Measurements from ENCODE around the gene P2RY10. TPM values are rescaled to one million over a fixed set of nuclear protein-coding genes. Genes with fewer than 3 reads are reported as not detected.
A peak's percentile ranks its signal among the peaks of the same experiment; 100 is the strongest.

Gene P2RY10
- total RNA-seq (10 to 100 TPM; 75.2 to 76.5 TPM), polyA plus RNA-seq (10 to 100 TPM; 34.4 to 46.5 (median 37.5) TPM), total RNA-seq (28.3 to 181 (median 91.7) reads per million in 6 experiments)

- ATAC-seq = peak; percentile 90 to 91
- Mint-ChIP-seq H3K4me3 (peak within 1 kb of the TSS; percentile 93 to 99 (median 96)), H3K27me3 (no peaks in the 10 kb centered on the region), H3K36me3 (peaks cover 0 to 18% (median 2%) of the 10 kb centered on the region in 3 donors), H3K9me3 (no peaks in the 10 kb centered on the region), H3K4me1 (peaks cover 21 to 62% (median 54%) of the 10 kb centered on the region in 4 donors), H3K27ac (peak within 1 kb of the TSS; percentile 93 to 99 (median 99))
- POLR2A ChIA-PET = interaction anchor here (0.9 to 2.4 kb wide), 6 partner anchors 10 to 223 kb away, joined by 3 to 13 read pairs (median 3); no protein-coding TSS in a partner anchor
- DNase-seq = peak in 9 of 10 donors; percentile 18 to 79 (median 55)
Observed at GRCh38 chrX:78945186-78945912, at the start of gene P2RY10. Gene P2RY10 (plus strand): TSS chrX:78945391. CDS start chrX:78960521, 15,130 bp downstream.

GRCh38 chrX:78922754-78923153 lies 22.4 kb upstream of the P2RY10 start:
- no peak for ATAC-seq
- peaks cover 0 to 9% (median 0%) of the 10 kb centered on the region in 9 donors for H3K9me3 Mint-ChIP-seq
- no peak overlapping the region for H3K4me3 Mint-ChIP-seq
- peaks cover 0 to under 1% (median 0%) of the 10 kb centered on the region in 3 donors for H3K36me3 Mint-ChIP-seq
- no peaks in the 10 kb centered on the region for H3K27me3 Mint-ChIP-seq
- peaks cover 2 to 9% (median 4%) of the 10 kb centered on the region in 4 donors for H3K4me1 Mint-ChIP-seq
- DNase-seq = no peak
- POLR2A ChIA-PET = no interaction called here
- H3K27ac Mint-ChIP-seq = peak overlapping the region in 2 of 10 donors; percentile 53 to 60

- POLR2A ChIA-PET = no interaction called here
- no peak for ATAC-seq
- H3K4me3 Mint-ChIP-seq = peak overlapping the region in 1 of 10 donors; percentile 60
Observed at GRCh38 chrX:78923198-78924015, 21.8 kb upstream of the P2RY10 start.

GRCh38 chrX:78931814-78932213 lies 13.4 kb upstream of the P2RY10 start:
- POLR2A ChIA-PET = no interaction called here
- ATAC-seq = no peak
- peaks cover 0 to 13% (median 5%) of the 10 kb centered on the region in 3 donors for H3K36me3 Mint-ChIP-seq
- peak overlapping the region in 1 of 10 donors; percentile 43 for H3K27ac Mint-ChIP-seq
- H3K4me3 Mint-ChIP-seq = no peak overlapping the region
- DNase-seq = no peak
- H3K9me3 Mint-ChIP-seq = peaks cover 0 to 30% (median 0%) of the 10 kb centered on the region in 9 donors
- no peaks in the 10 kb centered on the region for H3K4me1 Mint-ChIP-seq
- no peaks in the 10 kb centered on the region for H3K27me3 Mint-ChIP-seq

More at GRCh38 chrX:78923198-78924015, 21.8 kb upstream of the P2RY10 start:
- peaks cover 0 to 16% (median 0%) of the 10 kb centered on the region in 9 donors for H3K9me3 Mint-ChIP-seq
- H3K27ac Mint-ChIP-seq = peak overlapping the region in 1 of 10 donors; percentile 49
- no peak for DNase-seq
- H3K36me3 Mint-ChIP-seq = peaks cover 0 to 7% (median 0%) of the 10 kb centered on the region in 3 donors
- H3K27me3 Mint-ChIP-seq = no peaks in the 10 kb centered on the region
- H3K4me1 Mint-ChIP-seq = peaks cover 2 to 9% (median 4%) of the 10 kb centered on the region in 4 donors

GRCh38 chrX:78934866-78935265 lies 10.3 kb upstream of the P2RY10 start:
- peaks cover 0 to 3% (median 0%) of the 10 kb centered on the region in 3 donors for H3K36me3 Mint-ChIP-seq
- POLR2A ChIA-PET = no interaction called here
- H3K27ac Mint-ChIP-seq = no peak overlapping the region
- DNase-seq = no peak
- no peak overlapping the region for H3K4me3 Mint-ChIP-seq
- no peaks in the 10 kb centered on the region for H3K4me1 Mint-ChIP-seq
- H3K9me3 Mint-ChIP-seq = peaks cover 0 to 17% (median 0%) of the 10 kb centered on the region in 9 donors
- no peaks in the 10 kb centered on the region for H3K27me3 Mint-ChIP-seq
- no peak for ATAC-seq

GRCh38 chrX:78944351-78944750 lies 840 bp upstream of the P2RY10 start:
- DNase-seq (no peak), ATAC-seq (no peak)
- H3K9me3 Mint-ChIP-seq = no peaks in the 10 kb centered on the region
- H3K36me3 Mint-ChIP-seq = peaks cover 0 to 14% (median 2%) of the 10 kb centered on the region in 3 donors
- H3K4me3 Mint-ChIP-seq = peak overlapping the region; percentile 2 to 99 (median 95)
- peak overlapping the region; percentile 93 to 99 (median 99) for H3K27ac Mint-ChIP-seq
- H3K4me1 Mint-ChIP-seq = peaks cover 15 to 52% (median 46%) of the 10 kb centered on the region in 4 donors
- no peaks in the 10 kb centered on the region for H3K27me3 Mint-ChIP-seq
- POLR2A ChIA-PET = interaction anchor here (0.9 to 2.4 kb wide), 2 partner anchors 14 to 22 kb away, joined by 3 to 13 read pairs; no protein-coding TSS in a partner anchor

GRCh38 chrX:78946178-78946931 lies 1.2 kb downstream of the P2RY10 start:
- no peak for ATAC-seq
- peaks cover 0 to 23% (median 5%) of the 10 kb centered on the region in 3 donors for H3K36me3 Mint-ChIP-seq
- H3K27ac Mint-ChIP-seq = peak overlapping the region; percentile 93 to 99 (median 99)
- H3K4me3 Mint-ChIP-seq = peak overlapping the region; percentile 93 to 99 (median 96)
- POLR2A ChIA-PET = interaction anchor here (1.1 to 2.4 kb wide), 4 partner anchors 12 to 222 kb away, joined by 3 to 13 read pairs (median 5); no protein-coding TSS in a partner anchor
- H3K9me3 Mint-ChIP-seq = no peaks in the 10 kb centered on the region
- H3K27me3 Mint-ChIP-seq = no peaks in the 10 kb centered on the region
- no peak for DNase-seq
- peaks cover 20 to 68% (median 61%) of the 10 kb centered on the region in 4 donors for H3K4me1 Mint-ChIP-seq

- POLR2A ChIA-PET = interaction anchor here (1.0 kb wide), 1 partner anchor 8 kb away, joined by 6 read pairs; no protein-coding TSS in a partner anchor
- Mint-ChIP-seq H3K27me3 (no peaks in the 10 kb centered on the region), H3K4me3 (peak overlapping the region; percentile 3 to 99 (median 88)), H3K9me3 (no peaks in the 10 kb centered on the region), H3K27ac (peak overlapping the region; percentile 43 to 99 (median 90)), H3K4me1 (peaks cover 30 to 72% (median 62%) of the 10 kb centered on the region in 4 donors), H3K36me3 (peaks cover 0 to 56% (median 34%) of the 10 kb centered on the region in 3 donors)
- DNase-seq (no peak), ATAC-seq (no peak)
Observed at GRCh38 chrX:78950009-78950835, 5.0 kb downstream of the P2RY10 start.

GRCh38 chrX:78957049-78957767 lies 12.0 kb downstream of the P2RY10 start:
- DNase-seq = no peak
- peaks cover 5 to 73% (median 52%) of the 10 kb centered on the region in 3 donors for H3K36me3 Mint-ChIP-seq
- H3K27ac Mint-ChIP-seq = peak overlapping the region; percentile 37 to 93 (median 86)
- H3K4me1 Mint-ChIP-seq = peaks cover 31 to 82% (median 63%) of the 10 kb centered on the region in 4 donors
- peak overlapping the region in 8 of 10 donors; percentile 3 to 71 (median 38) for H3K4me3 Mint-ChIP-seq
- peaks cover 0 to 10% (median 1%) of the 10 kb centered on the region in 9 donors for H3K9me3 Mint-ChIP-seq
- H3K27me3 Mint-ChIP-seq = no peaks in the 10 kb centered on the region
- no peak for ATAC-seq
- POLR2A ChIA-PET = interaction anchor here (2.3 kb wide), 1 partner anchor 12 kb away, joined by 13 read pairs; the partner anchor contains the start of gene P2RY10

GRCh38 chrX:78957768-78958130 lies 12.6 kb downstream of the P2RY10 start:
- Mint-ChIP-seq H3K36me3 (peaks cover 5 to 70% (median 51%) of the 10 kb centered on the region in 3 donors), H3K4me3 (peak overlapping the region in 9 of 10 donors; percentile 3 to 53 (median 15)), H3K27ac (peak overlapping the region; percentile 32 to 89 (median 86)), H3K9me3 (peaks cover 0 to 10% (median 3%) of the 10 kb centered on the region in 9 donors), H3K27me3 (no peaks in the 10 kb centered on the region), H3K4me1 (peaks cover 25 to 81% (median 58%) of the 10 kb centered on the region in 4 donors)
- ATAC-seq (no peak), DNase-seq (no peak)
- POLR2A ChIA-PET = interaction anchor here (1.0 to 2.3 kb wide), 2 partner anchors 8 to 13 kb away, joined by 6 to 13 read pairs; partner anchors contain the start of gene P2RY10
